Gastrocnemius medialis (tissue), 4 donors: ENCODE data around the gene TPGS2. TPM values are rescaled to one million over a fixed set of nuclear protein-coding genes. Genes with fewer than 3 reads are reported as not detected.

Experiments used
- ATAC-seq, 2 donors: fragments of 150-250 bp; one replicate each; pipeline ENCODE4 v1.9.1; 2016
- DNase-seq, 2 donors: peaks; one replicate each; pipeline ENCODE4 v3.0.0-alpha.2; 2019
- H3K27ac ChIP-seq, 4 donors: fragments of 200-600 bp; sonication (generic); 1 replicate in 1 of 4; 2 replicates in 3 of 4; pipeline ENCODE4 v1.5.1; 2016 to 2018; ENCODE audit warnings: mild to moderate bottlenecking in 2 of 4, moderate library complexity in 1 of 4
- H3K27me3 ChIP-seq, 3 donors: fragments of 200-600 bp; sonication (generic) in 2 of 3; 1 replicate in 1 of 3; 2 replicates in 2 of 3; pipeline versions ENCODE4 v1.5.1 to v1.6.0; 2016 to 2019; ENCODE audit warnings: mild to moderate bottlenecking in 1 of 3, moderate library complexity in 1 of 3
- H3K36me3 ChIP-seq, 2 donors: fragments of 200-600 bp; sonication (generic) in 1 of 2; one replicate each; pipeline ENCODE4 v1.5.1; 2017 to 2018
- H3K4me1 ChIP-seq, 2 donors: fragments of 200-600 bp; sonication (generic) in 1 of 2; one replicate each; pipeline ENCODE4 v1.5.1; 2016 to 2017; ENCODE audit warnings: mild to moderate bottlenecking in 2 of 2
- H3K4me3 ChIP-seq, 4 donors: fragments of 200-600 bp; sonication (generic) in 3 of 4; 1 replicate in 1 of 4; 2 replicates in 3 of 4; pipeline ENCODE4 v1.5.1; 2016 to 2019; ENCODE audit warnings: mild to moderate bottlenecking in 2 of 4
- H3K9me3 ChIP-seq, 3 donors: fragments of 200-600 bp; sonication (generic) in 2 of 3; 1 replicate in 1 of 3; 2 replicates in 2 of 3; pipeline ENCODE4 v1.5.1; 2016 to 2019
- CTCF ChIP-seq, 5 experiments: fragments of 450-650 bp in 3 of 5; fragments of 200-600 bp in 2 of 5; sonication (generic) in 2 of 5; IDR thresholded peaks in 4 of 5; conservative IDR thresholded peaks in 1 of 5; 1 replicate in 4 of 5; 2 replicates in 1 of 5; pipeline ENCODE4 v1.5.1; 2016 to 2019; ENCODE audit warnings: antibody characterized with exemption in 5 of 5, mild to moderate bottlenecking in 3 of 5, moderate library complexity in 3 of 5
- POLR2A ChIP-seq, 2 donors: fragments of 450-650 bp; IDR thresholded peaks; one replicate each; pipeline ENCODE4 v1.6.1; 2017; ENCODE audit warnings: antibody characterized with exemption in 2 of 2, mild to moderate bottlenecking in 2 of 2, moderate library complexity in 2 of 2
- in situ Hi-C, 4 donors: fragments of 200-750 bp; cut with MboI; loops; one replicate each; pipeline versions ENCODE4 v1.15.0 to v1.8.0; 2017; ENCODE audit warnings: low sequenced_read_pairs in 4 of 4
- intact Hi-C: fragments of 100-400 bp; cut with DNase I; formaldehyde crosslinking; loops from one replicate; pipeline ENCODE4 v1.15.1; 2023; ENCODE audit warnings: low total_unique reads
- total RNA-seq, 4 donors: library from RNA; depleted of rRNA; stranded (reverse); fragments of >200 nt; gene quantifications; one replicate each; pipeline versions ENCODE4 v1.1.0 to v1.2.3, GENCODE V29; 2016

Gene TPGS2
- total RNA-seq, 4 donors from 2014 or later = 20.7 to 36.5 (median 28.2) TPM

DNA sequence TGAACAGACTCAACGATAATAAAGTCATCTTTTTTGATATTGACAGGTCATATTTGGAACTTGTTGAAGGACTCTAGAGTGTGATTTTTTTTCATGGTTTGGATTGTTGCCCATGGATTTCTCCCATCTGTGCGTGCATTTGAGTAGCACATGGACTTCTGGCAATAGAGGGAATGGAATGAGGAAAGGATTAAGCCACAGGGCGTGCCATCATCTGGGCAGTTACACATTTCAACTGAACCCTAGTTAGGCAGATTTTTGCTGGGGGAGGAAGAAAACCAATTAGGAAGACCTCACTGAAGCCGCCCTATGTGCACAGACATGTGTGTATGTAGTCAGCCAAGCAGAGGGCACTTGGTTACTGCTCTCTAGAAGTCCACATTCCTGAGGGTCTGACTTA, 72.6 kb downstream of the TPGS2 start:
- Histone ChIP-seq H3K27ac (no peak overlapping the region), H3K4me3 (no peak overlapping the region), H3K27me3 (no peaks in the 10 kb centered on the region), H3K9me3 (no peaks in the 10 kb centered on the region), H3K4me1 (peaks cover 5 to 14% of the 10 kb centered on the region in 2 donors), H3K36me3 (no peaks in the 10 kb centered on the region)
- in situ Hi-C loops = loop anchor here (5.0 to 10.0 kb wide), 2 partner anchors 61 to 69 kb away; no protein-coding TSS in a partner anchor
- TF ChIP-seq POLR2A (IDR thresholded peaks at IDR 0.05) (no peak), CTCF (IDR thresholded peaks at IDR 0.05 in 4 of 5, conservative IDR thresholded peaks at IDR 0.05 in 1 of 5) (no peak)
- no peak for DNase-seq
- intact Hi-C loops = no loop called here
- no peak for ATAC-seq

DNA sequence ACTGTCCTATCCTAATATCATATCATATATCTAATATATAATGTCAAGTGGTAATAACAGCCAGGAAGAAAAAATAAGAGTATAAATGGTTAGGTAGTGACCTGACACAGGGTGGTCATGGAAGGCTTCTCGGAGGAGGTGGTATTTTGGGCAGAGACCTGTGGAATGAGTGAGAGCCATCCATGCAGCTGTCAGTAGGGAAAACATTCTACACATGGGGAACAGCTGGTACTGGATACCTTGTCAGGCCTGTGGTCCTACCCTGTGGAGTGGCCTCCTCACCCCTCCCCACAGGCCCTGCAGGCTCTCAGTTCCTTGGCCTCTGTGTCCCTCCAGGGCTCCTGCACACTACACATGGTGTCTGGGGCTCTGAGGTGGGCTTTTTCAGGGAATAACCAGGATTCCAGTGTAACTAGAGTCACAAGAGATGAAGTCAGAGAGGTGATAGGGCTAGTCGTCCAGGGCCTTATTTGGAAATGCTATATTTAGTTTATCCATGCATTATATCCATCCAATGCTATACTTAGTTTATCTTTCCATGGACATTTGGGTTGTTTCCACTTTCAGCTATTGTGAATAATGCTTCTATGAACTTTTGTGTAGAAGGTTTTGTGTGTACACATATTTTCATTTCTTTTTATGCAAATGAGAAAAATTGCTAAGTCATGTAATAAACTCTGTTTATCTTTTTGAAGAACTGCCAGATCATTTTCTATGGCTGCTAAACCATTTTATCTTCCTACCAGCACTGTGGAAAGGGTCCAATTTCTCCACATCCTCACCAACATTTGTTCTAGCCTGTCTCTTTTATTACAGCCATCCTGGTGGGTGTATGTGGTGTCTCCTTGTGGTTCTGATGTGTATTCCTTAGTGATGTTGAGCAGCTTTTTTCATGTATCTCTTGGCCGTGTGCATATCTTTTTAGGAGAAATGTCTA, 75.6 kb downstream of the TPGS2 start:
- ATAC-seq (peak in 1 of 2 donors; percentile 19), DNase-seq (no peak)
- intact Hi-C loops = no loop called here
- H3K27ac ChIP-seq = no peak overlapping the region
- H3K27me3 ChIP-seq = no peaks in the 10 kb centered on the region
- in situ Hi-C loops = loop anchor here in 2 of 4 donors (10.0 kb wide), 1 partner anchor 58 kb away; no protein-coding TSS in a partner anchor
- TF ChIP-seq CTCF (IDR thresholded peaks at IDR 0.05 in 4 of 5, conservative IDR thresholded peaks at IDR 0.05 in 1 of 5) (no peak), POLR2A (IDR thresholded peaks at IDR 0.05) (no peak)
- no peaks in the 10 kb centered on the region for H3K9me3 ChIP-seq
- H3K4me1 ChIP-seq = peaks cover 5 to 14% of the 10 kb centered on the region in 2 donors
- no peak overlapping the region for H3K4me3 ChIP-seq
- no peaks in the 10 kb centered on the region for H3K36me3 ChIP-seq

DNA sequence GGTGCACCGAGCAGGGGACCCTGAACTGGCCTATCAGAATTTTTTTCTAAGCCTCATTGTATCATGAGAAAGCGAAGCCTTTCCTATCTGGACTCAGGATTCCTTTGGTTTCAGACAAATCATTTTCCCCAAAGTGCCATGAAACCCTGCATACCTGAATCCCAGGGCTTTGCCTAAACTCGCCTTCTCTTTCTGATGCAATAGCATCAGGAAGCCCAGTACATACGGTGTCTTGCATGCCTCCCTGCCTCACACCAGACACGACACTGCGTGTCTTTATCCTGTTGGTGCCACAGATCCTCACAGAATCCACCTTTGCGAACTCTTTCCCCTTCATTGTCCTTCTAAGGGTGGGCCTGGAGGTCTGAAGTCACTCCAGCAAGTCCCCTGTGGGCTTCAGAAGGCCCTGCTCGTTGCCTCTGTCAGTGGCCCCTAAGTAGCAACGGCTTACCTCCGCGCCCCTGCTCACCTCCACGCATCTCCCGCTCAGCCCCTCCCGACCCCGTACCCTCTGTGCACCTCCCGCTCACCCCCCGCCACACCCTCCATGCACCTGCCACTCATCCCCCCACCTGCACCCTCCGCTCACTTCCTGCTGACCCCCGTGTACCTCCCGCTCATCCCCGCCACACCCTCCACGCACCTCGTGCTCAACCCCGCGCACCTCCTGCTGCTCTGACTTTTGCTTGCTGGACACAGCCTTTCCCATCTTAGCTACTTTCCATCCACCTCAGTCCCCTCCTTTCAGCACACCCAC, 83.4 kb downstream of the TPGS2 start:
- in situ Hi-C loops (no loop called here), intact Hi-C loops (no loop called here)
- no peaks in the 10 kb centered on the region for H3K4me1 ChIP-seq
- H3K36me3 ChIP-seq = no peaks in the 10 kb centered on the region
- no peaks in the 10 kb centered on the region for H3K27me3 ChIP-seq
- no peak overlapping the region for H3K4me3 ChIP-seq
- ATAC-seq (no peak), DNase-seq (no peak)
- no peak overlapping the region for H3K27ac ChIP-seq
- TF ChIP-seq POLR2A (IDR thresholded peaks at IDR 0.05) (no peak), CTCF (IDR thresholded peaks at IDR 0.05 in 4 of 5, conservative IDR thresholded peaks at IDR 0.05 in 1 of 5) (no peak)
- H3K9me3 ChIP-seq = no peaks in the 10 kb centered on the region

GRCh38 chr18:36744261-36744876, 84.4 kb downstream of the TPGS2 start:
- H3K36me3 ChIP-seq = no peaks in the 10 kb centered on the region
- ATAC-seq = no peak
- no peaks in the 10 kb centered on the region for H3K27me3 ChIP-seq
- in situ Hi-C loops = no loop called here
- DNase-seq = no peak
- no peak overlapping the region for H3K4me3 ChIP-seq
- H3K27ac ChIP-seq = no peak overlapping the region
- TF ChIP-seq CTCF (IDR thresholded peaks at IDR 0.05 in 4 of 5, conservative IDR thresholded peaks at IDR 0.05 in 1 of 5) (no peak), POLR2A (IDR thresholded peaks at IDR 0.05) (no peak)
- H3K4me1 ChIP-seq = no peaks in the 10 kb centered on the region
- intact Hi-C loops = no loop called here
- no peaks in the 10 kb centered on the region for H3K9me3 ChIP-seq

Other genes with a start within 250 kb of the TPGS2 start
- gene KIAA1328, start 125 bp upstream of the TPGS2 start, total RNA-seq = 1 to 10 TPM; 3.4 to 8.3 (median 6.6) TPM